SU-DHL-6 (cell line): ENCODE measurements around the gene FRMD4B.

Experiments used
- H2AFZ ChIP-seq: fragments of 200-600 bp; sonication (generic); 2 replicates; pipeline ENCODE4 v1.6.1; 2014; ENCODE audit warnings: low read depth, mild to moderate bottlenecking, moderate library complexity, mixed read lengths, antibody characterized with exemption, low read length; ENCODE audit not compliant: severe bottlenecking
- H3F3A ChIP-seq: fragments of 200-600 bp; shearing (Covaris generic); 2 replicates; pipeline ENCODE4 v1.6.0; 2016; ENCODE audit warnings: antibody characterized with exemption, mild to moderate bottlenecking; ENCODE audit not compliant: insufficient read depth
- H3K27ac ChIP-seq: fragments of 200-600 bp; sonication (generic); 2 replicates; pipeline ENCODE4 v1.5.1; 2016; ENCODE audit warnings: low read depth, mild to moderate bottlenecking, low read length, moderate library complexity, mixed read lengths
- H3K27me3 ChIP-seq: fragments of 200-600 bp; sonication (generic), shearing (Covaris generic); 2 replicates; pipeline ENCODE4 v1.6.0; 2014; ENCODE audit warnings: mild to moderate bottlenecking, low read length
- H3K36me3 ChIP-seq: fragments of 200-600 bp; sonication (generic); 2 replicates; pipeline ENCODE4 v1.6.1; 2014; ENCODE audit warnings: mild to moderate bottlenecking, low read length, mixed read lengths
- H3K4me2 ChIP-seq: fragments of 300-600, 200-600 bp; shearing (Covaris generic), sonication (generic); 2 replicates; pipeline ENCODE4 v1.6.0; 2014; ENCODE audit warnings: low read length, low read depth, mild to moderate bottlenecking; ENCODE audit not compliant: poor library complexity, severe bottlenecking
- H3K4me3 ChIP-seq: fragments of 200-600 bp; sonication (generic); 2 replicates; pipeline ENCODE4 v1.5.1; 2014; ENCODE audit warnings: antibody characterized with exemption, low read length, mild to moderate bottlenecking, mixed read lengths; ENCODE audit not compliant: insufficient read depth, poor library complexity, severe bottlenecking
- H3K79me2 ChIP-seq: fragments of 200-600 bp; sonication (generic); 2 replicates; pipeline ENCODE4 v1.6.1; 2014; ENCODE audit warnings: mild to moderate bottlenecking, low read length, moderate library complexity; ENCODE audit not compliant: insufficient read depth
- H3K9ac ChIP-seq: fragments of 200-600 bp; sonication (generic); 2 replicates; pipeline ENCODE4 v1.7.0; 2014; ENCODE audit warnings: mild to moderate bottlenecking, low read length
- H3K9me2 ChIP-seq: fragments of 200-600 bp; sonication (generic); replicated peaks from 2 replicates; pipeline ENCODE4 v1.6.1; 2014; ENCODE audit warnings: low read length; ENCODE audit not compliant: insufficient read depth
- H3K9me3 ChIP-seq: fragments of 200-600 bp; sonication (generic); 2 replicates; pipeline ENCODE4 v1.6.1; 2014; ENCODE audit warnings: low read length, mixed read lengths; ENCODE audit not compliant: insufficient read depth
- H4K20me1 ChIP-seq: fragments of 200-600 bp; sonication (generic); 2 replicates; pipeline ENCODE4 v1.6.1; 2014; ENCODE audit warnings: low read depth, mild to moderate bottlenecking, antibody characterized with exemption, low read length, moderate library complexity, mixed read lengths
- CTCF ChIP-seq: fragments of 200-600 bp; sonication (generic); IDR thresholded peaks from one replicate; pipeline ENCODE4 v1.5.1; 2017; ENCODE audit warnings: antibody characterized with exemption, mild to moderate bottlenecking, low read length, moderate library complexity; ENCODE audit not compliant: insufficient read depth, poor library complexity, severe bottlenecking
- EZH2phosphoT487 ChIP-seq: fragments of 200-600 bp; sonication (generic), shearing (Covaris generic); conservative IDR thresholded peaks from 2 replicates; pipeline ENCODE4 v1.6.1; 2018; ENCODE audit warnings: mild to moderate bottlenecking, antibody characterized with exemption, low read length, moderate library complexity, mixed read lengths

The FRMD4B gene

GRCh38 chr3:69251078-69251805 is 134.6 kb downstream of the FRMD4B start:
- H4K20me1 ChIP-seq, result no peaks in the 10 kb centered on the region
- no peak overlapping the region for H3K4me3 ChIP-seq
- H3K36me3 ChIP-seq, result no peaks in the 10 kb centered on the region
- H3K27ac ChIP-seq, result no peak overlapping the region
- no peaks in the 10 kb centered on the region for H3K79me2 ChIP-seq
- H3K27me3 ChIP-seq, result no peaks in the 10 kb centered on the region
- no peaks in the 10 kb centered on the region for H3K9me2 ChIP-seq
- H2AFZ ChIP-seq, result no peak overlapping the region
- TF ChIP-seq EZH2phosphoT487, result no peak
- TF ChIP-seq CTCF, result no peak
- H3K4me2 ChIP-seq, result no peak overlapping the region
- no peak overlapping the region for H3K9ac ChIP-seq
- no peaks in the 10 kb centered on the region for H3F3A ChIP-seq
- H3K9me3 ChIP-seq, result no peaks in the 10 kb centered on the region

- H3K4me3 ChIP-seq, result no peak overlapping the region
- H3K9me2 ChIP-seq, result no peaks in the 10 kb centered on the region
- H3K36me3 ChIP-seq, result no peaks in the 10 kb centered on the region
- no peaks in the 10 kb centered on the region for H3K9me3 ChIP-seq
- no peak overlapping the region for H3K27ac ChIP-seq
- no peak overlapping the region for H3K9ac ChIP-seq
- H4K20me1 ChIP-seq, result no peaks in the 10 kb centered on the region
- no peak for TF ChIP-seq CTCF
- no peak for TF ChIP-seq EZH2phosphoT487
- H3K79me2 ChIP-seq, result no peaks in the 10 kb centered on the region
- H3F3A ChIP-seq, result no peaks in the 10 kb centered on the region
- no peak overlapping the region for H2AFZ ChIP-seq
- H3K4me2 ChIP-seq, result no peak overlapping the region
- H3K27me3 ChIP-seq, result no peaks in the 10 kb centered on the region
Observed at GRCh38 chr3:69250014-69250413, 135.9 kb downstream of the FRMD4B start.

GRCh38 chr3:69249001-69249400 is 136.9 kb downstream of the FRMD4B start:
- Histone ChIP-seq H2AFZ (no peak overlapping the region), H3K27ac (no peak overlapping the region), H3K79me2 (no peaks in the 10 kb centered on the region), H3K4me3 (no peak overlapping the region), H3K9me3 (no peaks in the 10 kb centered on the region), H3K9me2 (no peaks in the 10 kb centered on the region), H3K27me3 (no peaks in the 10 kb centered on the region), H3K4me2 (no peak overlapping the region), H3K36me3 (no peaks in the 10 kb centered on the region), H3F3A (no peaks in the 10 kb centered on the region), H4K20me1 (no peaks in the 10 kb centered on the region), H3K9ac (no peak overlapping the region)
- TF ChIP-seq CTCF (no peak), EZH2phosphoT487 (no peak)
